B cell (primary cell): Measurements from ENCODE around the gene GABRG1. TPM values are rescaled to one million over a fixed set of nuclear protein-coding genes. Genes with fewer than 3 reads are reported as not detected.

Source experiments
- ATAC-seq: fragments of 200-7000 bp; cut with Tn5 transposase; one replicate; pipeline ENCODE4 v1.10.0; 2021; ENCODE audit warnings: low read depth, mild to moderate bottlenecking, moderate number of reproducible peaks, moderate library complexity
- CTCF ChIA-PET: fragments of 350-600 bp; sonication (Branson Sonifier 250); formaldehyde crosslinking; loops from one replicate; lab custom pipeline; 2021; ENCODE audit warnings: antibody characterized with exemption, inconsistent platforms; lab: Charles Lee
- POLR2A ChIA-PET: fragments of 350-600 bp; sonication (Branson Sonifier 250); formaldehyde crosslinking; loops from one replicate; lab custom pipeline; 2021; ENCODE audit warnings: antibody characterized with exemption; lab: Charles Lee
- DNase-seq: peaks from one replicate; pipeline ENCODE4 v3.0.0; 2013
- H2AFZ ChIP-seq: 2 replicates; pipeline ENCODE4 v1.6.1; 2012; ENCODE audit warnings: mild to moderate bottlenecking, low read depth, low read length; ENCODE audit not compliant: insufficient read depth, poor library complexity, severe bottlenecking
- H3K27ac ChIP-seq, 2 donors: 1 replicate in 1 of 2; 2 replicates in 1 of 2; pipeline ENCODE4 v1.5.1; 2012 to 2013; ENCODE audit warnings: low read length in 2 of 2, mild to moderate bottlenecking in 2 of 2, moderate library complexity in 1 of 2
- H3K27me3 ChIP-seq, 4 experiments: fragments of 200-600 bp in 1 of 4; sonication (generic) in 1 of 4; replicated peaks in 1 of 4; 1 replicate in 2 of 4; 2 replicates in 2 of 4; pipeline versions ENCODE4 v1.6.1 to v1.7.0; 2013 to 2016; ENCODE audit warnings: low read length in 3 of 4, mild to moderate bottlenecking in 2 of 4, mixed read lengths in 1 of 4, moderate library complexity in 1 of 4; ENCODE audit not compliant: insufficient read depth in 4 of 4, control insufficient read depth in 3 of 4; ENCODE audit errors: control extremely low read depth in 1 of 4
- H3K36me3 ChIP-seq, 2 experiments: replicated peaks in 1 of 2; 1 replicate in 1 of 2; 2 replicates in 1 of 2; pipeline versions ENCODE4 v1.6.1 to v1.7.1; 2013; ENCODE audit warnings: low read length in 1 of 2; ENCODE audit not compliant: insufficient read depth in 2 of 2, control insufficient read depth in 1 of 2; ENCODE audit errors: control extremely low read depth in 1 of 2, extremely low read depth in 1 of 2
- H3K4me1 ChIP-seq, 2 donors: fragments of 200-600 bp in 1 of 2; sonication (generic) in 1 of 2; 1 replicate in 1 of 2; 2 replicates in 1 of 2; pipeline versions ENCODE4 v1.5.1 to v1.6.1; 2013 to 2017; ENCODE audit warnings: low read length in 2 of 2; ENCODE audit not compliant: control insufficient read depth in 2 of 2, insufficient read depth in 2 of 2
- H3K4me2 ChIP-seq: replicated peaks from 2 replicates; pipeline ENCODE3; 2012; ENCODE audit warnings: mild to moderate bottlenecking, low read depth, low read length; ENCODE audit not compliant: poor library complexity, severe bottlenecking
- H3K4me3 ChIP-seq, 5 experiments: fragments of 200-600 bp in 1 of 5; sonication (generic) in 1 of 5; 1 replicate in 3 of 5; 2 replicates in 2 of 5; pipeline versions ENCODE4 v1.5.1 to v1.7.0; 2011 to 2016; ENCODE audit warnings: low read length in 4 of 5, mild to moderate bottlenecking in 4 of 5, low read depth in 2 of 5, control low read depth in 1 of 5, moderate library complexity in 1 of 5; ENCODE audit not compliant: insufficient read depth in 1 of 5; ENCODE audit errors: control extremely low read depth in 1 of 5, extremely low read depth in 1 of 5
- H3K79me2 ChIP-seq: fragments of 200-600 bp; sonication (generic); one replicate; pipeline ENCODE4 v1.6.0; 2016; ENCODE audit warnings: low read length; ENCODE audit not compliant: control insufficient read depth, insufficient read depth
- H3K9ac ChIP-seq: fragments of 200-600 bp; sonication (generic); 2 replicates; pipeline ENCODE4 v1.6.1; 2017; ENCODE audit warnings: mild to moderate bottlenecking, low read length, moderate library complexity
- H3K9me3 ChIP-seq, 3 donors: one replicate each; pipeline versions ENCODE4 v1.6.1 to v1.7.1; 2013; ENCODE audit warnings: low read length in 2 of 3; ENCODE audit not compliant: control insufficient read depth in 2 of 3, insufficient read depth in 1 of 3; ENCODE audit errors: control extremely low read depth in 1 of 3
- H4K20me1 ChIP-seq: 2 replicates; pipeline ENCODE4 v1.6.0; 2012; ENCODE audit warnings: mild to moderate bottlenecking, low read length; ENCODE audit not compliant: insufficient read depth, control insufficient read depth, poor library complexity, severe bottlenecking
- H3K27ac Mint-ChIP-seq: one replicate; pipeline ENCODE4 v1.8.0; 2021; ENCODE audit warnings: mixed read lengths
- H3K27me3 Mint-ChIP-seq: one replicate; pipeline ENCODE4 v1.8.0; 2021; ENCODE audit warnings: mixed read lengths
- H3K4me1 Mint-ChIP-seq: one replicate; pipeline ENCODE4 v1.8.0; 2021; ENCODE audit warnings: mixed read lengths
- H3K4me3 Mint-ChIP-seq: one replicate; pipeline ENCODE4 v1.8.0; 2021; ENCODE audit warnings: mixed read lengths
- H3K9me3 Mint-ChIP-seq: one replicate; pipeline ENCODE4 v1.8.0; 2022; ENCODE audit warnings: mixed read lengths; ENCODE audit not compliant: insufficient read depth
- EZH2 ChIP-seq: IDR thresholded peaks from 2 replicates; pipeline ENCODE4 v1.6.1; 2012; ENCODE audit warnings: borderline replicate concordance, low read depth, mild to moderate bottlenecking, moderate library complexity, low read length; ENCODE audit not compliant: insufficient read depth, poor library complexity, severe bottlenecking
- WGBS: methylation state at CpG from one replicate; pipeline ENCODE4 v1.1.5; 2013; ENCODE audit warnings: missing lambda C conversion rate; ENCODE audit not compliant: insufficient coverage; 5-methylcytosine and 5-hydroxymethylcytosine counted together
- intact Hi-C: fragments of 100-400 bp; cut with micrococcal nuclease; formaldehyde crosslinking; loops from one replicate; pipeline ENCODE4 v1.10.0; 2022
- polyA plus RNA-seq: library from polyadenylated mRNA; depleted of rRNA; stranded (reverse); fragments of >200 nt; gene quantifications from 2 replicates; pipeline ENCODE4 v1.2.3, GENCODE V29; 2012
- total RNA-seq, 2 donors: library from RNA; stranded (reverse); fragments of 120-200 nt in 1 of 2; gene quantifications; 1 replicate in 1 of 2; 2 replicates in 1 of 2; pipeline versions ENCODE4 v1.2.3 to v1.2.4, GENCODE V29; 2013 to 2022
- TF ChIP-seq, protein P1 (sequence below): fragments of 200-600 bp; IDR thresholded peaks from one replicate; pipeline ENCODE4 v1.8.0; 2022; ENCODE audit warnings: antibody characterized with exemption, mild to moderate bottlenecking

The GABRG1 gene
- total and polyA plus RNA-seq, 2 donors (not counting 1 experiment from before 2014, with no cell fraction given): not detected

GRCh38 chr4:46032056-46032455 lies 91.8 kb downstream of the GABRG1 start:
- ChIA-PET CTCF (no interaction called here), POLR2A (no interaction called here)
- no peak for TF ChIP-seq EZH2
- TF ChIP-seq, protein P1, sequence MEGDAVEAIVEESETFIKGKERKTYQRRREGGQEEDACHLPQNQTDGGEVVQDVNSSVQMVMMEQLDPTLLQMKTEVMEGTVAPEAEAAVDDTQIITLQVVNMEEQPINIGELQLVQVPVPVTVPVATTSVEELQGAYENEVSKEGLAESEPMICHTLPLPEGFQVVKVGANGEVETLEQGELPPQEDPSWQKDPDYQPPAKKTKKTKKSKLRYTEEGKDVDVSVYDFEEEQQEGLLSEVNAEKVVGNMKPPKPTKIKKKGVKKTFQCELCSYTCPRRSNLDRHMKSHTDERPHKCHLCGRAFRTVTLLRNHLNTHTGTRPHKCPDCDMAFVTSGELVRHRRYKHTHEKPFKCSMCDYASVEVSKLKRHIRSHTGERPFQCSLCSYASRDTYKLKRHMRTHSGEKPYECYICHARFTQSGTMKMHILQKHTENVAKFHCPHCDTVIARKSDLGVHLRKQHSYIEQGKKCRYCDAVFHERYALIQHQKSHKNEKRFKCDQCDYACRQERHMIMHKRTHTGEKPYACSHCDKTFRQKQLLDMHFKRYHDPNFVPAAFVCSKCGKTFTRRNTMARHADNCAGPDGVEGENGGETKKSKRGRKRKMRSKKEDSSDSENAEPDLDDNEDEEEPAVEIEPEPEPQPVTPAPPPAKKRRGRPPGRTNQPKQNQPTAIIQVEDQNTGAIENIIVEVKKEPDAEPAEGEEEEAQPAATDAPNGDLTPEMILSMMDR: no peak
- DNase-seq: no peak
- no peak for ATAC-seq
- H3K27ac Mint-ChIP-seq: no peak overlapping the region
- H3K9me3 Mint-ChIP-seq: peaks cover 3% of the 10 kb centered on the region
- intact Hi-C loops: no loop called here
- Histone ChIP-seq H3K9me3 (peaks cover 0 to 1% (median 0%) of the 10 kb centered on the region in 3 donors), H3K4me3 (no peak overlapping the region), H3K27me3 (no peaks in the 10 kb centered on the region), H3K4me2 (no peak overlapping the region), H3K79me2 (no peaks in the 10 kb centered on the region), H3K9ac (no peak overlapping the region), H4K20me1 (no peaks in the 10 kb centered on the region), H3K27ac (no peak overlapping the region), H3K4me1 (no peaks in the 10 kb centered on the region), H2AFZ (no peak overlapping the region), H3K36me3 (no peaks in the 10 kb centered on the region)
- WGBS: 80% methylated on average over 1 of the region's 1 CpG
- H3K27me3 Mint-ChIP-seq: no peaks in the 10 kb centered on the region
- no peak overlapping the region for H3K4me3 Mint-ChIP-seq
- no peaks in the 10 kb centered on the region for H3K4me1 Mint-ChIP-seq

GRCh38 chr4:46016306-46016705 lies 107.5 kb downstream of the GABRG1 start:
- H3K27me3 ChIP-seq: no peaks in the 10 kb centered on the region
- no peaks in the 10 kb centered on the region for H3K79me2 ChIP-seq
- no peak overlapping the region for H3K27ac Mint-ChIP-seq
- ChIA-PET CTCF (no interaction called here), POLR2A (no interaction called here)
- no peak overlapping the region for H2AFZ ChIP-seq
- no peak overlapping the region for H3K27ac ChIP-seq
- H3K9me3 Mint-ChIP-seq: peaks cover 5% of the 10 kb centered on the region
- no peaks in the 10 kb centered on the region for H3K4me1 ChIP-seq
- no peak overlapping the region for H3K4me3 Mint-ChIP-seq
- no peaks in the 10 kb centered on the region for H3K4me1 Mint-ChIP-seq
- no peaks in the 10 kb centered on the region for H3K36me3 ChIP-seq
- no peaks in the 10 kb centered on the region for H3K27me3 Mint-ChIP-seq
- H3K9ac ChIP-seq: no peak overlapping the region
- ATAC-seq: no peak
- DNase-seq: no peak
- no peak overlapping the region for H3K4me3 ChIP-seq
- TF ChIP-seq EZH2: no peak
- TF ChIP-seq, protein P1: no peak
- H3K4me2 ChIP-seq: no peak overlapping the region
- H3K9me3 ChIP-seq: no peaks in the 10 kb centered on the region
- intact Hi-C loops: no loop called here
- no peaks in the 10 kb centered on the region for H4K20me1 ChIP-seq
